A673 (cell line): ENCODE measurements around the gene CACNA2D2. TPM values are rescaled to one million over a fixed set of nuclear protein-coding genes. Genes with fewer than 3 reads are reported as not detected.
A peak's percentile ranks its signal among the peaks of the same experiment; 100 is the strongest.

Experiments used
- BruUV-seq: library from RNA; stranded (reverse); fragments of 400-500 nt; replicated peaks from 2 replicates; lab custom pipeline; 2021; lab: Mats Ljungman, UMichigan
- CTCF ChIA-PET: fragments of 300-600 bp; sonication (Branson Sonifier 250); formaldehyde crosslinking; loops from one replicate; lab custom pipeline; 2022; ENCODE audit warnings: antibody characterized with exemption; lab: Charles Lee
- POLR2A ChIA-PET: fragments of 300-600 bp; sonication (Branson Sonifier 250); formaldehyde crosslinking; loops from one replicate; lab custom pipeline; 2022; ENCODE audit warnings: antibody characterized with exemption; ENCODE audit not compliant: low non-redundant PET; lab: Charles Lee
- DNase-seq: peaks from one replicate; pipeline ENCODE4 v3.0.0-alpha.2; 2015; ENCODE audit warnings: low spot score
- H3K27ac ChIP-seq: fragments of 200-600 bp; sonication (generic); 2 replicates; pipeline ENCODE4 v1.5.1; 2016; ENCODE audit warnings: mixed run types, low read depth, mild to moderate bottlenecking, mixed read lengths, antibody characterized with exemption, low read length; ENCODE audit not compliant: poor library complexity, severe bottlenecking
- H3K27me3 ChIP-seq: fragments of 200-600 bp; sonication (generic); replicated peaks from 2 replicates; pipeline ENCODE4 v1.6.1; 2017; ENCODE audit warnings: mixed run types, low read depth, mild to moderate bottlenecking, mixed read lengths, antibody characterized with exemption, low read length; ENCODE audit not compliant: insufficient read depth, poor library complexity
- H3K36me3 ChIP-seq: fragments of 200-600 bp; sonication (generic); 2 replicates; pipeline ENCODE4 v1.6.1; 2016; ENCODE audit warnings: mixed run types, mild to moderate bottlenecking, mixed read lengths, antibody characterized with exemption, low read length; ENCODE audit not compliant: insufficient read depth, poor library complexity, severe bottlenecking
- H3K4me1 ChIP-seq: fragments of 200-600 bp; sonication (generic); 2 replicates; pipeline ENCODE4 v1.6.1; 2017; ENCODE audit warnings: mixed run types, mild to moderate bottlenecking, mixed read lengths, antibody characterized with exemption, low read length; ENCODE audit not compliant: insufficient read depth, poor library complexity, severe bottlenecking
- H3K4me3 ChIP-seq: fragments of 200-600 bp; sonication (generic); 2 replicates; pipeline ENCODE4 v1.5.1; 2016; ENCODE audit warnings: low read depth, mixed run types, mild to moderate bottlenecking, mixed read lengths, low read length; ENCODE audit not compliant: poor library complexity, severe bottlenecking
- H3K9me3 ChIP-seq: fragments of 200-600 bp; sonication (generic); 2 replicates; pipeline ENCODE4 v1.6.1; 2016; ENCODE audit warnings: mixed run types, low read depth, mild to moderate bottlenecking, mixed read lengths, antibody characterized with exemption, low read length; ENCODE audit not compliant: poor library complexity, severe bottlenecking
- CTCF ChIP-seq: fragments of 300-800, 200-600 bp; sonication (generic); conservative IDR thresholded peaks from 2 replicates; pipeline ENCODE4 v1.5.1; 2017; ENCODE audit warnings: low read depth, mild to moderate bottlenecking, antibody characterized with exemption, low read length, moderate library complexity, mixed read lengths
- EZH2 ChIP-seq: fragments of 200-600 bp; sonication (generic); IDR thresholded peaks from 2 replicates; pipeline ENCODE4 v1.6.1; 2017; ENCODE audit warnings: borderline replicate concordance, low read depth, mild to moderate bottlenecking, mixed read lengths, antibody characterized with exemption, low read length; ENCODE audit not compliant: poor library complexity, severe bottlenecking
- intact Hi-C: fragments of 100-400 bp; cut with micrococcal nuclease; formaldehyde crosslinking; loops from one replicate; pipeline ENCODE4 v1.10.0; 2022; ENCODE audit not compliant: unreplicated experiment
- total RNA-seq: library from RNA; stranded (reverse); gene quantifications from 2 replicates; pipeline ENCODE4 v1.2.3, GENCODE V29; 2021

Gene CACNA2D2
- total RNA-seq, 1 experiment from 2014 or later, result 0.17 TPM

GRCh38 chr3:50442945-50443579 lies 60.4 kb downstream of the CACNA2D2 start:
- Histone ChIP-seq H3K4me1 (no peaks in the 10 kb centered on the region), H3K9me3 (no peaks in the 10 kb centered on the region), H3K27ac (no peak overlapping the region), H3K27me3 (no peaks in the 10 kb centered on the region), H3K4me3 (no peak overlapping the region), H3K36me3 (no peaks in the 10 kb centered on the region)
- no peak for TF ChIP-seq CTCF
- TF ChIP-seq EZH2, result no peak
- no TSS peak for BruUV-seq
- CTCF ChIA-PET, result no interaction called here
- intact Hi-C loops, result no loop called here
- no peak for DNase-seq
- POLR2A ChIA-PET, result no interaction called here

- H3K36me3 ChIP-seq, result no peaks in the 10 kb centered on the region
- ChIA-PET CTCF (no interaction called here), POLR2A (no interaction called here)
- no peaks in the 10 kb centered on the region for H3K9me3 ChIP-seq
- no peaks in the 10 kb centered on the region for H3K27me3 ChIP-seq
- H3K4me1 ChIP-seq, result no peaks in the 10 kb centered on the region
- DNase-seq, result no peak
- H3K4me3 ChIP-seq, result no peak overlapping the region
- BruUV-seq, result no TSS peak
- TF ChIP-seq CTCF (no peak), EZH2 (no peak)
- H3K27ac ChIP-seq, result no peak overlapping the region
- intact Hi-C loops, result no loop called here
These were observed 61.8 kb downstream of the CACNA2D2 start for GRCh38 chr3:50441424-50442217.

- intact Hi-C loops, result loop anchor here (2.0 to 5.0 kb wide), 2 partner anchors 107 to 176 kb away; partner anchors contain the start of gene CISH
- POLR2A ChIA-PET, result no interaction called here
- CTCF ChIA-PET, result no interaction called here
- no peaks in the 10 kb centered on the region for H3K27me3 ChIP-seq
- BruUV-seq, result no TSS peak
- H3K4me3 ChIP-seq, result no peak overlapping the region
- no peaks in the 10 kb centered on the region for H3K9me3 ChIP-seq
- H3K4me1 ChIP-seq, result no peaks in the 10 kb centered on the region
- no peaks in the 10 kb centered on the region for H3K36me3 ChIP-seq
- no peak for TF ChIP-seq EZH2
- peak; percentile 69 for TF ChIP-seq CTCF
- no peak overlapping the region for H3K27ac ChIP-seq
- DNase-seq, result peak; percentile 23
These were observed 67.2 kb downstream of the CACNA2D2 start for GRCh38 chr3:50436114-50436674.
